Anterior cingulate cortex (tissue), 58 donors: ENCODE data around the gene VWA3A.
"Not testable (repeated sequence)": the region's sequence is repeated elsewhere in the genome, so short reads cannot be mapped to it uniquely, and the experiment has no call there.

Experiments used
- DNase-seq, 58 donors: peaks; one replicate each; lab custom pipeline; 2025; lab: John Stamatoyannopoulos, UW

Gene VWA3A

GRCh38 chr16:22092143-22092933 is at the start of gene VWA3A:
Gene VWA3A, plus strand, starts transcription at chr16:22092541. Its CDS starts 97 bp downstream, at chr16:22092638.
- peak in 39 of 58 donors; percentile 4 to 67 (median 28) for DNase-seq

- not testable (repeated sequence) for DNase-seq
Observed at GRCh38 chr16:22043882-22044281, 48.5 kb upstream of the VWA3A start.

GRCh38 chr16:22045888-22046287 is 46.5 kb upstream of the VWA3A start:
- DNase-seq: not testable (repeated sequence)

GRCh38 chr16:22050963-22051362 is 41.4 kb upstream of the VWA3A start:
- no peak for DNase-seq

GRCh38 chr16:22052980-22053379 is 39.4 kb upstream of the VWA3A start:
- DNase-seq: no peak

GRCh38 chr16:22053921-22054341 is 38.4 kb upstream of the VWA3A start:
- no peak for DNase-seq

- no peak for DNase-seq
Observed at GRCh38 chr16:22054847-22055590, 37.3 kb upstream of the VWA3A start.

GRCh38 chr16:22055881-22056280 is 36.5 kb upstream of the VWA3A start:
- no peak for DNase-seq

- DNase-seq: no peak
Observed at GRCh38 chr16:22063888-22064467, 28.4 kb upstream of the VWA3A start.

GRCh38 chr16:22065252-22065651 is 27.1 kb upstream of the VWA3A start:
- no peak for DNase-seq

- no peak for DNase-seq
Observed at GRCh38 chr16:22070361-22071330, 21.7 kb upstream of the VWA3A start.

- no peak for DNase-seq
Observed at GRCh38 chr16:22071331-22071910, 20.9 kb upstream of the VWA3A start.

- DNase-seq: no peak
Observed at GRCh38 chr16:22073350-22073749, 19.0 kb upstream of the VWA3A start.

GRCh38 chr16:22075043-22075757 is 17.1 kb upstream of the VWA3A start:
- no peak for DNase-seq

- no peak for DNase-seq
Observed at GRCh38 chr16:22075776-22076175, 16.6 kb upstream of the VWA3A start.

GRCh38 chr16:22077700-22078313 is 14.5 kb upstream of the VWA3A start:
- DNase-seq: peak in 27 of 58 donors; percentile 6 to 65 (median 16)

- DNase-seq: no peak
Observed at GRCh38 chr16:22078656-22079055, 13.7 kb upstream of the VWA3A start.

- no peak for DNase-seq
Observed at GRCh38 chr16:22081050-22081449, 11.3 kb upstream of the VWA3A start.

GRCh38 chr16:22086440-22086839 is 5.9 kb upstream of the VWA3A start:
- DNase-seq: no peak
